HEK293 (cell line): ENCODE measurements around the gene LMTK3.
A peak's percentile ranks its signal among the peaks of the same experiment; 100 is the strongest.

Experiments used
- CTCF ChIP-seq: fragments of 450-650 bp; formaldehyde crosslinking; IDR thresholded peaks from 2 replicates; pipeline ENCODE4 v1.5.1; 2016; ENCODE audit warnings: missing biosample characterization, missing genetic modification characterization
- FEZF1 ChIP-seq: fragments of 450-650 bp; formaldehyde crosslinking; IDR thresholded peaks from 2 replicates; pipeline ENCODE4 v1.5.1; 2016; ENCODE audit warnings: missing biosample characterization, missing genetic modification characterization
- GLI4 ChIP-seq: fragments of 450-650 bp; formaldehyde crosslinking; IDR thresholded peaks from 2 replicates; pipeline ENCODE4 v1.5.1; 2016; ENCODE audit warnings: missing biosample characterization, missing genetic modification characterization
- KLF10 ChIP-seq: fragments of 450-650 bp; IDR thresholded peaks from 2 replicates; pipeline ENCODE4 v1.5.1; 2018; ENCODE audit warnings: missing biosample characterization, mild to moderate bottlenecking, missing genetic modification characterization
- KLF8 ChIP-seq: fragments of 450-650 bp; formaldehyde crosslinking; IDR thresholded peaks from 2 replicates; pipeline ENCODE4 v1.5.1; 2016; ENCODE audit warnings: missing biosample characterization, missing genetic modification characterization
- OSR2 ChIP-seq: fragments of 450-650 bp; formaldehyde crosslinking; IDR thresholded peaks from 2 replicates; pipeline ENCODE4 v1.5.1; 2016; ENCODE audit warnings: missing biosample characterization, missing genetic modification characterization
- ZNF114 ChIP-seq: fragments of 450-650 bp; formaldehyde crosslinking; IDR thresholded peaks from 2 replicates; pipeline ENCODE4 v1.5.0; 2017; ENCODE audit warnings: missing biosample characterization, missing genetic modification characterization
- ZNF121 ChIP-seq: fragments of 450-650 bp; formaldehyde crosslinking; IDR thresholded peaks from 2 replicates; pipeline ENCODE4 v1.5.1; 2016; ENCODE audit warnings: missing biosample characterization, missing genetic modification characterization
- ZNF146 ChIP-seq: fragments of 450-650 bp; formaldehyde crosslinking; IDR thresholded peaks from 2 replicates; pipeline ENCODE4 v1.5.1; 2016; ENCODE audit warnings: missing biosample characterization, missing genetic modification characterization
- ZNF174 ChIP-seq: fragments of 450-650 bp; formaldehyde crosslinking; IDR thresholded peaks from 2 replicates; pipeline ENCODE4 v1.5.0; 2017; ENCODE audit warnings: missing biosample characterization, mild to moderate bottlenecking, missing genetic modification characterization
- ZNF311 ChIP-seq: fragments of 450-650 bp; formaldehyde crosslinking; IDR thresholded peaks from 2 replicates; pipeline ENCODE4 v1.5.1; 2017; ENCODE audit warnings: missing biosample characterization, missing genetic modification characterization, borderline replicate concordance
- ZNF324 ChIP-seq: fragments of 450-650 bp; formaldehyde crosslinking; IDR thresholded peaks from 2 replicates; pipeline ENCODE4 v1.5.1; 2016; ENCODE audit warnings: missing biosample characterization, missing genetic modification characterization
- ZNF391 ChIP-seq: fragments of 450-650 bp; formaldehyde crosslinking; IDR thresholded peaks from 2 replicates; pipeline ENCODE4 v1.5.1; 2016; ENCODE audit warnings: low read depth, missing biosample characterization, missing genetic modification characterization, borderline replicate concordance
- ZNF48 ChIP-seq: fragments of 450-650 bp; formaldehyde crosslinking; IDR thresholded peaks from 2 replicates; pipeline ENCODE4 v1.5.1; 2016; ENCODE audit warnings: missing biosample characterization, missing genetic modification characterization
- ZNF518A ChIP-seq: fragments of 450-650 bp; formaldehyde crosslinking; conservative IDR thresholded peaks from 2 replicates; pipeline ENCODE4 v1.5.1; 2016; ENCODE audit warnings: low read depth, missing biosample characterization, missing genetic modification characterization
- ZNF585B ChIP-seq: fragments of 450-650 bp; formaldehyde crosslinking; IDR thresholded peaks from 2 replicates; pipeline ENCODE4 v1.5.1; 2016; ENCODE audit warnings: missing biosample characterization, missing genetic modification characterization
- ZNF621 ChIP-seq: fragments of 450-650 bp; formaldehyde crosslinking; IDR thresholded peaks from 2 replicates; pipeline ENCODE4 v1.5.1; 2017; ENCODE audit warnings: missing biosample characterization, missing genetic modification characterization
- ZNF658 ChIP-seq: fragments of 450-650 bp; formaldehyde crosslinking; IDR thresholded peaks from 2 replicates; pipeline ENCODE4; 2016; ENCODE audit warnings: missing biosample characterization, missing genetic modification characterization
- ZNF670 ChIP-seq: fragments of 450-650 bp; formaldehyde crosslinking; IDR thresholded peaks from 2 replicates; pipeline ENCODE4 v1.5.1; 2016; ENCODE audit warnings: missing biosample characterization, missing genetic modification characterization, low read depth
- ZNF704 ChIP-seq: fragments of 450-650 bp; formaldehyde crosslinking; IDR thresholded peaks from 2 replicates; pipeline ENCODE4 v1.5.1; 2016; ENCODE audit warnings: missing biosample characterization, missing genetic modification characterization
- TF ChIP-seq, protein P1 (sequence below): fragments of 450-650 bp; formaldehyde crosslinking; IDR thresholded peaks from 2 replicates; pipeline ENCODE4 v1.5.1; 2016; ENCODE audit warnings: missing biosample characterization, missing genetic modification characterization, low read depth
- TF ChIP-seq, protein P2 (sequence below): fragments of 450-650 bp; formaldehyde crosslinking; IDR thresholded peaks from 2 replicates; pipeline ENCODE4 v1.5.1; 2016; ENCODE audit warnings: missing biosample characterization, missing genetic modification characterization
- TF ChIP-seq, protein P3 (sequence below): fragments of 450-650 bp; formaldehyde crosslinking; IDR thresholded peaks from 2 replicates; pipeline ENCODE4 v1.5.1; 2016; ENCODE audit warnings: missing biosample characterization, missing genetic modification characterization

LMTK3 gene

GRCh38 chr19:48501494-48502349 is 9.9 kb downstream of the LMTK3 start (continued):
- no peak for TF ChIP-seq CTCF (tag by site-specific recombination)
- no peak for TF ChIP-seq ZNF48 (tag by site-specific recombination)
- TF ChIP-seq ZNF658 = no peak
- no peak for TF ChIP-seq KLF10 (tag by site-specific recombination)
- no peak for TF ChIP-seq ZNF670
- no peak for TF ChIP-seq ZNF621 (tag by site-specific recombination)
- TF ChIP-seq, protein P1, sequence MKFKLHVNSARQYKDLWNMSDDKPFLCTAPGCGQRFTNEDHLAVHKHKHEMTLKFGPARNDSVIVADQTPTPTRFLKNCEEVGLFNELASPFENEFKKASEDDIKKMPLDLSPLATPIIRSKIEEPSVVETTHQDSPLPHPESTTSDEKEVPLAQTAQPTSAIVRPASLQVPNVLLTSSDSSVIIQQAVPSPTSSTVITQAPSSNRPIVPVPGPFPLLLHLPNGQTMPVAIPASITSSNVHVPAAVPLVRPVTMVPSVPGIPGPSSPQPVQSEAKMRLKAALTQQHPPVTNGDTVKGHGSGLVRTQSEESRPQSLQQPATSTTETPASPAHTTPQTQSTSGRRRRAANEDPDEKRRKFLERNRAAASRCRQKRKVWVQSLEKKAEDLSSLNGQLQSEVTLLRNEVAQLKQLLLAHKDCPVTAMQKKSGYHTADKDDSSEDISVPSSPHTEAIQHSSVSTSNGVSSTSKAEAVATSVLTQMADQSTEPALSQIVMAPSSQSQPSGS (tag by site-specific recombination) = no peak
- TF ChIP-seq, protein P2, sequence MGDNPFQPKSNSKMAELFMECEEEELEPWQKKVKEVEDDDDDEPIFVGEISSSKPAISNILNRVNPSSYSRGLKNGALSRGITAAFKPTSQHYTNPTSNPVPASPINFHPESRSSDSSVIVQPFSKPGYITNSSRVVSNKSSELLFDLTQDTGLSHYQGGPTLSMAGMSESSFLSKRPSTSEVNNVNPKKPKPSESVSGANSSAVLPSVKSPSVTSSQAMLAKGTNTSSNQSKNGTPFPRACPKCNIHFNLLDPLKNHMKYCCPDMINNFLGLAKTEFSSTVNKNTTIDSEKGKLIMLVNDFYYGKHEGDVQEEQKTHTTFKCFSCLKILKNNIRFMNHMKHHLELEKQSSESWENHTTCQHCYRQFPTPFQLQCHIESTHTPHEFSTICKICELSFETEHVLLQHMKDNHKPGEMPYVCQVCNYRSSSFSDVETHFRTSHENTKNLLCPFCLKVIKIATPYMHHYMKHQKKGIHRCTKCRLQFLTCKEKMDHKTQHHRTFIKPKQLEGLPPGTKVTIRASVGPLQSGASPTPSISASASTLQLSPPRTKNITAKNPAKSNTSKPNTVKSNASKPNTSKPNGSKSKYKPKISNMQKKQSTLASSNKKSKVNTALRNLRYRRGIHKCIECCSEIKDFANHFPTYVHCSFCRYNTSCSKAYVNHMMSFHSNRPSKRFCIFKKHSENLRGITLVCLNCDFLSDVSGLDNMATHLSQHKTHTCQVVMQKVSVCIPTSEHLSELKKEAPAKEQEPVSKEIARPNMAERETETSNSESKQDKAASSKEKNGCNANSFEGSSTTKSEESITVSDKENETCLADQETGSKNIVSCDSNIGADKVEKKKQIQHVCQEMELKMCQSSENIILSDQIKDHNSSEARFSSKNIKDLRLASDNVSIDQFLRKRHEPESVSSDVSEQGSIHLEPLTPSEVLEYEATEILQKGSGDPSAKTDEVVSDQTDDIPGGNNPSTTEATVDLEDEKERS = no peak
- no peak; the same call in 1 of the 2 replicates for TF ChIP-seq FEZF1
- TF ChIP-seq OSR2 (tag by site-specific recombination) = no peak
- peak; percentile 98 for TF ChIP-seq KLF8 (tag by site-specific recombination)
- no peak for TF ChIP-seq ZNF704 (tag by site-specific recombination)
- no peak for TF ChIP-seq ZNF324 (tag by site-specific recombination)
- TF ChIP-seq, protein P3, sequence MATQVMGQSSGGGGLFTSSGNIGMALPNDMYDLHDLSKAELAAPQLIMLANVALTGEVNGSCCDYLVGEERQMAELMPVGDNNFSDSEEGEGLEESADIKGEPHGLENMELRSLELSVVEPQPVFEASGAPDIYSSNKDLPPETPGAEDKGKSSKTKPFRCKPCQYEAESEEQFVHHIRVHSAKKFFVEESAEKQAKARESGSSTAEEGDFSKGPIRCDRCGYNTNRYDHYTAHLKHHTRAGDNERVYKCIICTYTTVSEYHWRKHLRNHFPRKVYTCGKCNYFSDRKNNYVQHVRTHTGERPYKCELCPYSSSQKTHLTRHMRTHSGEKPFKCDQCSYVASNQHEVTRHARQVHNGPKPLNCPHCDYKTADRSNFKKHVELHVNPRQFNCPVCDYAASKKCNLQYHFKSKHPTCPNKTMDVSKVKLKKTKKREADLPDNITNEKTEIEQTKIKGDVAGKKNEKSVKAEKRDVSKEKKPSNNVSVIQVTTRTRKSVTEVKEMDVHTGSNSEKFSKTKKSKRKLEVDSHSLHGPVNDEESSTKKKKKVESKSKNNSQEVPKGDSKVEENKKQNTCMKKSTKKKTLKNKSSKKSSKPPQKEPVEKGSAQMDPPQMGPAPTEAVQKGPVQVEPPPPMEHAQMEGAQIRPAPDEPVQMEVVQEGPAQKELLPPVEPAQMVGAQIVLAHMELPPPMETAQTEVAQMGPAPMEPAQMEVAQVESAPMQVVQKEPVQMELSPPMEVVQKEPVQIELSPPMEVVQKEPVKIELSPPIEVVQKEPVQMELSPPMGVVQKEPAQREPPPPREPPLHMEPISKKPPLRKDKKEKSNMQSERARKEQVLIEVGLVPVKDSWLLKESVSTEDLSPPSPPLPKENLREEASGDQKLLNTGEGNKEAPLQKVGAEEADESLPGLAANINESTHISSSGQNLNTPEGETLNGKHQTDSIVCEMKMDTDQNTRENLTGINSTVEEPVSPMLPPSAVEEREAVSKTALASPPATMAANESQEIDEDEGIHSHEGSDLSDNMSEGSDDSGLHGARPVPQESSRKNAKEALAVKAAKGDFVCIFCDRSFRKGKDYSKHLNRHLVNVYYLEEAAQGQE (tag by site-specific recombination) = no peak
- no peak for TF ChIP-seq ZNF174 (tag by site-specific recombination)
- TF ChIP-seq GLI4 (tag by site-specific recombination) = no peak
- no peak for TF ChIP-seq ZNF146 (tag by site-specific recombination)
- TF ChIP-seq ZNF114 (tag by site-specific recombination) = no peak
- TF ChIP-seq ZNF391 (tag by site-specific recombination) = no peak
- TF ChIP-seq ZNF311 (tag by site-specific recombination) = no peak
- no peak for TF ChIP-seq ZNF585B (tag by site-specific recombination)
- no peak for TF ChIP-seq ZNF518A (tag by site-specific recombination)
- TF ChIP-seq ZNF121 (tag by site-specific recombination) = no peak
